H9 (cell line): ENCODE data around the gene EHBP1. TPM values are rescaled to one million over a fixed set of nuclear protein-coding genes. Genes with fewer than 3 reads are reported as not detected.

Experiments
- DNase-seq: peaks from one replicate; pipeline ENCODE4 v3.0.0-alpha.2; 2017
- H2AFZ ChIP-seq: one replicate; pipeline ENCODE4 v1.6.1; 2013; ENCODE audit warnings: mild to moderate bottlenecking, low read length, control low read depth, moderate library complexity
- H2AK5ac ChIP-seq: 2 replicates; pipeline ENCODE4 v1.6.1; 2013; ENCODE audit warnings: low read length, control low read depth, mixed read lengths; ENCODE audit not compliant: insufficient read length
- H2BK120ac ChIP-seq: one replicate; pipeline ENCODE4 v1.6.1; 2013; ENCODE audit warnings: low read depth, mild to moderate bottlenecking, low read length, control low read depth, inconsistent platforms; ENCODE audit not compliant: poor library complexity, severe bottlenecking
- H2BK12ac ChIP-seq: 2 replicates; pipeline ENCODE4 v1.6.1; 2013; ENCODE audit warnings: low read length, control low read depth, mixed read lengths, low read depth; ENCODE audit not compliant: insufficient read length
- H2BK15ac ChIP-seq: 2 replicates; pipeline ENCODE4 v1.6.1; 2013; ENCODE audit warnings: low read depth, low read length, control low read depth
- H2BK20ac ChIP-seq: one replicate; pipeline ENCODE4 v1.6.1; 2013; ENCODE audit warnings: low read depth, mild to moderate bottlenecking, low read length, control low read depth, inconsistent platforms; ENCODE audit not compliant: poor library complexity, severe bottlenecking
- H2BK5ac ChIP-seq: 2 replicates; pipeline ENCODE4 v1.6.1; 2013; ENCODE audit warnings: low read length, control low read depth, mixed read lengths; ENCODE audit not compliant: insufficient read length
- H3K14ac ChIP-seq: 2 replicates; pipeline ENCODE4 v1.6.1; 2013; ENCODE audit warnings: low read length, control low read depth; ENCODE audit not compliant: insufficient read depth
- H3K18ac ChIP-seq: 2 replicates; pipeline ENCODE4 v1.6.1; 2013; ENCODE audit warnings: low read depth, mild to moderate bottlenecking, mixed read lengths, low read length, control low read depth; ENCODE audit not compliant: insufficient read length
- H3K23ac ChIP-seq: 2 replicates; pipeline ENCODE4 v1.6.1; 2013; ENCODE audit warnings: low read length, control low read depth, mixed read lengths, low read depth; ENCODE audit not compliant: insufficient read length
- H3K23me2 ChIP-seq: 2 replicates; pipeline ENCODE4 v1.6.1; 2013; ENCODE audit warnings: low read depth, mild to moderate bottlenecking, mixed read lengths, low read length, control low read depth; ENCODE audit not compliant: insufficient read length, poor library complexity, severe bottlenecking
- H3K27ac ChIP-seq: 2 replicates; pipeline ENCODE4 v1.5.1; 2013; ENCODE audit warnings: low read length, control low read depth, mixed read lengths, low read depth; ENCODE audit not compliant: insufficient read length
- H3K27me3 ChIP-seq: 2 replicates; pipeline ENCODE4 v1.6.1; 2013; ENCODE audit warnings: low read length, control low read depth, inconsistent platforms; ENCODE audit not compliant: insufficient read depth
- H3K4ac ChIP-seq: 2 replicates; pipeline ENCODE4 v1.6.1; 2013; ENCODE audit warnings: low read depth, mild to moderate bottlenecking, control low read depth, inconsistent platforms, low read length, moderate library complexity
- H3K4me1 ChIP-seq: 2 replicates; pipeline ENCODE4 v1.6.1; 2013; ENCODE audit warnings: low read length, control low read depth, inconsistent platforms; ENCODE audit not compliant: insufficient read depth
- H3K4me2 ChIP-seq: 2 replicates; pipeline ENCODE4 v1.6.1; 2013; ENCODE audit warnings: low read length, control low read depth, mixed read lengths; ENCODE audit not compliant: insufficient read length, insufficient read depth
- H3K56ac ChIP-seq: 2 replicates; pipeline ENCODE4 v1.6.1; 2013; ENCODE audit warnings: low read depth, mild to moderate bottlenecking, mixed read lengths, low read length, control low read depth; ENCODE audit not compliant: insufficient read length
- H3K79me1 ChIP-seq: 2 replicates; pipeline ENCODE4 v1.6.1; 2013; ENCODE audit warnings: low read depth, mild to moderate bottlenecking, moderate library complexity, low read length, control low read depth, inconsistent platforms; ENCODE audit not compliant: insufficient read depth, poor library complexity, severe bottlenecking
- H3K79me2 ChIP-seq: 2 replicates; pipeline ENCODE4 v1.6.1; 2013; ENCODE audit warnings: low read length, control low read depth, inconsistent platforms; ENCODE audit not compliant: insufficient read depth
- H3K9ac ChIP-seq: 2 replicates; pipeline ENCODE4 v1.6.1; 2013; ENCODE audit warnings: low read length, control low read depth, mixed read lengths; ENCODE audit not compliant: insufficient read length; ENCODE audit errors: extremely low read depth
- H3K9me3 ChIP-seq: one replicate; pipeline ENCODE4 v1.6.1; 2013; ENCODE audit warnings: low read depth, low read length, inconsistent platforms; ENCODE audit not compliant: control insufficient read depth
- H3T11ph ChIP-seq: one replicate; pipeline ENCODE4 v1.6.1; 2013; ENCODE audit warnings: mild to moderate bottlenecking, low read length, control low read depth, inconsistent platforms
- H4K20me1 ChIP-seq: one replicate; pipeline ENCODE4 v1.6.1; 2013; ENCODE audit not compliant: control insufficient read depth, insufficient read length, insufficient read depth
- H4K5ac ChIP-seq: 2 replicates; pipeline ENCODE4 v1.6.1; 2013; ENCODE audit warnings: low read depth, mild to moderate bottlenecking, mixed read lengths, low read length, control low read depth; ENCODE audit not compliant: insufficient read length
- H4K8ac ChIP-seq: replicated peaks from 2 replicates; pipeline ENCODE4 v1.6.1; 2013; ENCODE audit warnings: low read length, control low read depth, mixed read lengths, low read depth; ENCODE audit not compliant: insufficient read length
- H4K91ac ChIP-seq: 2 replicates; pipeline ENCODE4 v1.6.1; 2013; ENCODE audit warnings: low read depth, mild to moderate bottlenecking, moderate library complexity, mixed read lengths, low read length, control low read depth; ENCODE audit not compliant: insufficient read length
- H3K27ac Mint-ChIP-seq, 3 experiments: 2 replicates in 2 of 3; 3 replicates in 1 of 3; pipeline ENCODE4 v1.8.0; 2020 to 2021; ENCODE audit warnings: mixed read lengths in 3 of 3, mild to moderate bottlenecking in 1 of 3, moderate library complexity in 1 of 3
- H3K27me3 Mint-ChIP-seq: 2 replicates; pipeline ENCODE4 v1.8.0; 2021; ENCODE audit warnings: low read depth, mild to moderate bottlenecking, moderate library complexity, mixed read lengths
- H3K36me3 Mint-ChIP-seq, 3 experiments: 2 replicates in 2 of 3; 3 replicates in 1 of 3; pipeline ENCODE4 v1.8.0; 2020 to 2021; ENCODE audit warnings: low read depth in 3 of 3, mixed read lengths in 3 of 3; ENCODE audit not compliant: insufficient read depth in 1 of 3
- H3K4me1 Mint-ChIP-seq, 2 experiments: 2 replicates each; pipeline ENCODE4 v1.8.0; 2020; ENCODE audit warnings: mixed read lengths in 2 of 2
- H3K4me3 Mint-ChIP-seq, 2 experiments: 2 replicates in 1 of 2; 3 replicates in 1 of 2; pipeline ENCODE4 v1.8.0; 2020 to 2021; ENCODE audit warnings: mild to moderate bottlenecking in 2 of 2, mixed read lengths in 2 of 2, moderate library complexity in 1 of 2
- H3K9me3 Mint-ChIP-seq, 2 experiments: 2 replicates in 1 of 2; 3 replicates in 1 of 2; pipeline ENCODE4 v1.8.0; 2020; ENCODE audit warnings: mild to moderate bottlenecking in 2 of 2, mixed read lengths in 2 of 2, moderate library complexity in 1 of 2
- CTCF ChIP-seq: fragments of 200-600 bp; sonication (generic); conservative IDR thresholded peaks from 3 replicates; pipeline ENCODE4 v1.8.0; 2021; ENCODE audit warnings: antibody characterized with exemption, mild to moderate bottlenecking
- WGBS: extraction: QIAGEN DNeasy Blood & Tissue Kit; methylation state at CpG from one replicate; pipeline ENCODE4 v1.1.7; 2013; ENCODE audit warnings: missing lambda C conversion rate, low lambda C conversion rate, mixed read lengths; ENCODE audit not compliant: insufficient read length; ENCODE audit errors: extremely low coverage; 5-methylcytosine and 5-hydroxymethylcytosine counted together
- total RNA-seq: library from RNA; stranded (reverse); gene quantifications from 2 replicates; pipeline ENCODE4 v1.2.1, GENCODE V29; 2021

The EHBP1 gene
- total RNA-seq, 1 experiment from 2014 or later = 35.6 TPM

GRCh38 chr2:62806231-62806630 is 100.7 kb downstream of the EHBP1 start:
- whole genome bisulfite sequencing = no CpG with 5 or more reads among the region's 7 CpGs
- Mint-ChIP-seq H3K4me1 (no peaks in the 10 kb centered on the region), H3K9me3 (0 out of 5 replicates have a peak, but pooled peaks cover 0 to 2% of the 10 kb centered on the region in 2 experiments), H3K27ac (no peak overlapping the region), H3K4me3 (no peak overlapping the region), H3K27me3 (no peaks in the 10 kb centered on the region), H3K36me3 (peaks cover 2 to 28% (median 10%) of the 10 kb centered on the region in 3 experiments)
- H2AK5ac ChIP-seq = no peak overlapping the region
- no peaks in the 10 kb centered on the region for H4K20me1 ChIP-seq
- H3K9me3 ChIP-seq = no peaks in the 10 kb centered on the region
- H3K23me2 ChIP-seq = no peaks in the 10 kb centered on the region
- H3K4me2 ChIP-seq = no peak overlapping the region
- no peak overlapping the region for H4K8ac ChIP-seq
- H2AFZ ChIP-seq = no peak overlapping the region
- H2BK5ac ChIP-seq = no peak overlapping the region
- no peak overlapping the region for H4K91ac ChIP-seq
- no peak overlapping the region for H3K23ac ChIP-seq
- no peak for TF ChIP-seq CTCF
- H3K14ac ChIP-seq = no peak overlapping the region
- H3K27me3 ChIP-seq = no peaks in the 10 kb centered on the region
- no peak overlapping the region for H3K56ac ChIP-seq
- no peak for DNase-seq
- H2BK120ac ChIP-seq = no peak overlapping the region
- no peak overlapping the region for H2BK20ac ChIP-seq
- no peaks in the 10 kb centered on the region for H3K79me1 ChIP-seq
- H3T11ph ChIP-seq = no peak overlapping the region
- H3K4me1 ChIP-seq = no peaks in the 10 kb centered on the region
- H2BK15ac ChIP-seq = no peak overlapping the region
- H3K27ac ChIP-seq = no peak overlapping the region
- no peak overlapping the region for H2BK12ac ChIP-seq
- H3K18ac ChIP-seq = no peak overlapping the region
- H3K4ac ChIP-seq = no peak overlapping the region
- no peaks in the 10 kb centered on the region for H3K79me2 ChIP-seq
- no peak overlapping the region for H4K5ac ChIP-seq
- no peak overlapping the region for H3K9ac ChIP-seq
